ENCODE measurements around the gene LRIT2. TPM values are rescaled to one million over a fixed set of nuclear protein-coding genes. Genes with fewer than 3 reads are reported as not detected.
"Not testable (repeated sequence)": the region's sequence is repeated elsewhere in the genome, so short reads cannot be mapped to it uniquely, and the experiment has no call there.

The LRIT2 gene
- total RNA-seq, 3 donors from 2014 or later, result not detected

- DNase-seq (no peak), ATAC-seq (no peak)
- Mint-ChIP-seq H3K36me3 (ENCODE audit: insufficient read depth) (no peaks in the 10 kb centered on the region), H3K9me3 (no peaks in the 10 kb centered on the region), H3K4me1 (ENCODE audit: low read depth) (peaks cover 20% of the 10 kb centered on the region), H3K4me3 (peak overlapping the region; percentile 40), H3K27me3 (ENCODE audit: low read depth) (peaks cover 34% of the 10 kb centered on the region)
Measured at GRCh38 chr10:84193846-84194423, 31.4 kb downstream of the LRIT2 start.

- Mint-ChIP-seq H3K9me3 (no peaks in the 10 kb centered on the region), H3K27me3 (ENCODE audit: low read depth) (peaks cover 31% of the 10 kb centered on the region), H3K4me1 (ENCODE audit: low read depth) (peaks cover 20% of the 10 kb centered on the region), H3K4me3 (no peak overlapping the region), H3K36me3 (ENCODE audit: insufficient read depth) (no peaks in the 10 kb centered on the region)
- DNase-seq (no peak), ATAC-seq (no peak)
Measured at GRCh38 chr10:84193327-84193726, 32.0 kb downstream of the LRIT2 start.

- ATAC-seq (no peak), DNase-seq (no peak)
- Mint-ChIP-seq H3K4me1 (ENCODE audit: low read depth) (peaks cover 19% of the 10 kb centered on the region), H3K9me3 (no peaks in the 10 kb centered on the region), H3K27me3 (ENCODE audit: low read depth) (peaks cover 20% of the 10 kb centered on the region), H3K36me3 (ENCODE audit: insufficient read depth) (no peaks in the 10 kb centered on the region), H3K4me3 (no peak overlapping the region)
Measured at GRCh38 chr10:84191106-84191505, 34.2 kb downstream of the LRIT2 start.

DNA sequence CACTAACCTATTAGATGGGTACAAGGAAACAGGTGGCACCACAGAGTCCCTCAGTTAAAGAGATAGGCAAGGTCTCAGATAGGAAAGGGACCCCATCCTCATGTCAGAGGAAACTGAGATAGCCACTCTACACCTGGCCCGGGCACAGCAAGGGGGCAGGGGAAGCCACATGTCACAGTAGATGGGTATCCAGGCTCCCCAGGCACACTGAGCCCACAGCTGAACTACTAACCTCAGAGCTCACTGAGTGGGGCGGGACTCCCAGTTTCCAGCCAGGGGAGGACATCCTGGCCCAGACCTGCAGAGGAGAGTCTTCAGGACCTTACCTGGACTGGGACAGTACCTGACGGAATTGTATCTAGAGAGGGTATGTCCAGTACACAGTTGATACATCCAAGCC, 34.7 kb downstream of the LRIT2 start:
- Mint-ChIP-seq H3K36me3 (ENCODE audit: insufficient read depth) (no peaks in the 10 kb centered on the region), H3K4me1 (ENCODE audit: low read depth) (peaks cover 17% of the 10 kb centered on the region), H3K9me3 (no peaks in the 10 kb centered on the region), H3K4me3 (no peak overlapping the region), H3K27me3 (ENCODE audit: low read depth) (peaks cover 15% of the 10 kb centered on the region)
- DNase-seq (no peak), ATAC-seq (no peak)

DNA sequence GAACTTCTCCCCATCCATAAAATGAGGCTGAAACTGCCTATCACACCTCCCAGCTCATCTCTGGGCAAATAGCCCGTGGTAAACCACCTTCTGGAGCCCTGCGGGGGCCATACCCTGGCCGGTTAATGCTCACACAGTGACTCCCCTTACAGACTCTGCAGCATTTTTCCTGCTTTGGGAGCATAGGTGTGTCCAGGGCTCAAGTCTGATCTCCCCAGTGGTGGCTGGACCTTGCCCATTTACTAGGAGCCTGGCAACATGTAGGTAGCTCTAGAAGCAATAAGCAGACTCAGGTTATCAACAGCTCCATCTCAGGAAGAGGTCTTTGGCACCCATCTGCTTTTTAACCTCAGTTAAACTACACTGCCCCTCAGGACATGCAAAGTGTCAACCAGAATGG, 36.5 kb downstream of the LRIT2 start:
- peaks cover 5% of the 10 kb centered on the region for H3K27me3 Mint-ChIP-seq (ENCODE audit: low read depth)
- DNase-seq (no peak), ATAC-seq (no peak)
- H3K36me3 Mint-ChIP-seq (ENCODE audit: insufficient read depth), result no peaks in the 10 kb centered on the region
- H3K9me3 Mint-ChIP-seq, result no peaks in the 10 kb centered on the region
- H3K4me3 Mint-ChIP-seq, result no peak overlapping the region
- peaks cover 12% of the 10 kb centered on the region for H3K4me1 Mint-ChIP-seq (ENCODE audit: low read depth)

DNA sequence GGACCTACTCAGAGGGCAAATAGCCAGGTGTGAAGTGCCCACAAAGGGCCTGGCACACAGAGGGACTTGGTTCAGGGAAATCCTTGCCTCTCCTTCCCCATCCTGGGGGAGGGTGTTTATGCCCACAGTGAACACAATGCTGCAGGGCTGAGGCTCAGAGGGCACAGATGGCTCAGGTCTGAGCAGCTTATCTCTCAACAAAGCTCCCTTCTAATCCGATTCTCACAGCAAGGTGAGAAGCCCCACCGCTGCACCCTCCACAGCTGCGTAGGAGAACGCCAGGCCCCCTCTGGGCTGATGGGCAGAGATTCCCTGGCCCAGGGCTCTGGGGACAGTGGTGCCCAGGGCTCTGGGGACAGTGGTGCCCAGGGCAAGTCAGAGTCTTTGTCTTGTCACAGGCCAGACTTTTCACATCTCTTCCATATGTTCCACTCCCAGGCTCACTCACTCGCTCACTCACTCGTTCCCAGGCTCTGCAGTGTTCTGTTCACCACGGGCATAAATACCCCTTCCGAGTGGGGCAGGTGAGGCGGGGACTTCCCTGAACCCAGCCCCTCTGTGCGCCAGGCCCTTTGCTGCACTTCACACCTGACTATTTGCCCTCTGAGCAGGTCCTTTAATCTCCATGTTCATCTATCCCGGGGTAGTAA, 39.7 kb downstream of the LRIT2 start:
- Mint-ChIP-seq H3K27me3 (ENCODE audit: low read depth) (no peaks in the 10 kb centered on the region), H3K9me3 (no peaks in the 10 kb centered on the region), H3K4me1 (ENCODE audit: low read depth) (peaks cover 4% of the 10 kb centered on the region), H3K4me3 (no peak overlapping the region), H3K36me3 (ENCODE audit: insufficient read depth) (no peaks in the 10 kb centered on the region)
- ATAC-seq (no peak), DNase-seq (no peak)

DNA sequence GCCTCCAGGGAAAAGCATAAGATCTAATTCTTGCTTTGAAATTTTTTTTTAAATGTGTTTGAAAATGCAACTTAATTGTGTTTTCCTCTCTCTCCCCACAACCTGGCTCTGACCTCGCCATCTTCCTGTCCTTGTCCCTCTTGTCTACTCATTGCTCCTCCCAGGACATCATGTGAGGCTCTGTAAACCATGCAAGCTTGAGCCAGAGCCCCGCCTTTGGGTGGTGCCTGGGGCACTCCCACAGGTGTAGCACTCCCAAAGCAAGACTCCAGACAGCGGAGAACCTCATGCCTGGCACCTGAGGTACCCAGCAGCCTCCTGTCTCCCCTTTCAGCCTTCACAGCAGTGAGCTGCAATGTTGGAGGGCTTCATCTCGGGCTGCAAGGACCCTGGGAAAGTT, 40.8 kb downstream of the LRIT2 start:
- ATAC-seq (no peak), DNase-seq (no peak)
- H3K36me3 Mint-ChIP-seq (ENCODE audit: insufficient read depth), result no peaks in the 10 kb centered on the region
- H3K9me3 Mint-ChIP-seq, result no peaks in the 10 kb centered on the region
- H3K4me3 Mint-ChIP-seq, result no peak overlapping the region
- no peaks in the 10 kb centered on the region for H3K4me1 Mint-ChIP-seq (ENCODE audit: low read depth)
- H3K27me3 Mint-ChIP-seq (ENCODE audit: low read depth), result no peaks in the 10 kb centered on the region

DNA sequence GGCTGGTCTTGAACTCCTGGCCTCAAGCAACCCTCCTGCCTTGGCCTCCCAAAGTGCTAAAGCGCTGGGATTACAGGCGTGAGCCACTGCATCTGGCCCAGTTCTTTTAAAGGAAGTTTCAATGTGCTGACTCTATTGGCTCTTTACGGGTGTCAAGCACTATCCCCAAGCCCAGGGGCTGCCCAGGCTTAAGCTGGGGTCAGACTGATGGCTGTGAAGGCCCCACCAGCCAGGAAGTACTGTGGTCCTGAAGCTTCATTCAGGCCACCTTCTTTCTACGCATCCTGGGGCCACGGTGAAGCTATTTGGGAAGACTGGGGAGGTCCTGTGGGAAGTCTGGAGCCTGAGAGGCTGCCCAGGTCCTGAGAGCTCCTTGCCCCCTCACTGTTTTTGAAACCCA, 43.7 kb downstream of the LRIT2 start:
- Mint-ChIP-seq H3K4me1 (ENCODE audit: low read depth) (peaks cover 5% of the 10 kb centered on the region), H3K36me3 (ENCODE audit: insufficient read depth) (no peaks in the 10 kb centered on the region), H3K9me3 (no peaks in the 10 kb centered on the region), H3K27me3 (ENCODE audit: low read depth) (no peaks in the 10 kb centered on the region), H3K4me3 (no peak overlapping the region)
- ATAC-seq (no peak), DNase-seq (no peak)

GRCh38 chr10:84180386-84180785, 45.0 kb downstream of the LRIT2 start:
- DNase-seq; H3K36me3 Mint-ChIP-seq (ENCODE audit: insufficient read depth); H3K27me3 Mint-ChIP-seq (ENCODE audit: low read depth); ATAC-seq; H3K9me3 Mint-ChIP-seq; H3K4me3 Mint-ChIP-seq: not testable (repeated sequence)
- peaks cover 10% of the 10 kb centered on the region for H3K4me1 Mint-ChIP-seq (ENCODE audit: low read depth)

DNA sequence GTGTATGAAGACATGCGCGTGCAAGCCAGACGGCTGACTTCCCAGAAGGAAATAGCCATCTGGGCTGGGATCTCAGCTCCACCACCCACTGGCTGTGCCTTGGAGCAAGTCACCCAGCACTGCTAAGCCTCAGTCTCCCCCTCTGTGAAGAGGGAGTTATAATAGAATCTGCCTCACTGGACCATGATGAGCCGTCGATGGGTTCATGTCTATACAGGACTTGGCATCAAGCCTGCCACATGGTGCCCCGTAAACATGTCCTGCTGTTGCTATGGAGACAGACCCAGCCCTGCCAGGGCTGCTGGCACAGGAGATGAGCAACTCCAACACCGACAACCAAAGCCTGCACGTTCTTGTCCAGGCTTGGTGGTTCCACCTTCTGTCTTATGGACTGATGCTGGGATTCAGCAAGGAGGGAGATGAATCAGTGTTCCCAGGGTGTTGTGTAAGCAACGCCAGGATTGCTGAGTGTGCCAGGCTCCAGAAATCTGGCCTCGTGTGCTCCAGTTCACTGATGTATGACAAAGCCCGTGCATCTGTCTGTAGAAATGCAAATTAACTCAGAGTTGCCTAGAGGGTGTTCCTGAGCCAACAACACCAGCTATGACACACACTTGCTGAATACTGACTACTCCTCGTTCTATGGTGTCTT, 46.2 kb downstream of the LRIT2 start:
- Mint-ChIP-seq H3K4me1 (ENCODE audit: low read depth) (peaks cover 10% of the 10 kb centered on the region), H3K27me3 (ENCODE audit: low read depth) (no peaks in the 10 kb centered on the region), H3K4me3 (no peak overlapping the region), H3K9me3 (no peaks in the 10 kb centered on the region), H3K36me3 (ENCODE audit: insufficient read depth) (no peaks in the 10 kb centered on the region)
- peak; percentile 9 to 64 for ATAC-seq
- no peak for DNase-seq

- peaks cover 10% of the 10 kb centered on the region for H3K4me1 Mint-ChIP-seq (ENCODE audit: low read depth)
- no peak for DNase-seq
- no peak overlapping the region for H3K4me3 Mint-ChIP-seq
- ATAC-seq, result no peak
- H3K36me3 Mint-ChIP-seq (ENCODE audit: insufficient read depth), result no peaks in the 10 kb centered on the region
- H3K9me3 Mint-ChIP-seq, result no peaks in the 10 kb centered on the region
- no peaks in the 10 kb centered on the region for H3K27me3 Mint-ChIP-seq (ENCODE audit: low read depth)
Measured at GRCh38 chr10:84178160-84178609, 47.2 kb downstream of the LRIT2 start.

DNA sequence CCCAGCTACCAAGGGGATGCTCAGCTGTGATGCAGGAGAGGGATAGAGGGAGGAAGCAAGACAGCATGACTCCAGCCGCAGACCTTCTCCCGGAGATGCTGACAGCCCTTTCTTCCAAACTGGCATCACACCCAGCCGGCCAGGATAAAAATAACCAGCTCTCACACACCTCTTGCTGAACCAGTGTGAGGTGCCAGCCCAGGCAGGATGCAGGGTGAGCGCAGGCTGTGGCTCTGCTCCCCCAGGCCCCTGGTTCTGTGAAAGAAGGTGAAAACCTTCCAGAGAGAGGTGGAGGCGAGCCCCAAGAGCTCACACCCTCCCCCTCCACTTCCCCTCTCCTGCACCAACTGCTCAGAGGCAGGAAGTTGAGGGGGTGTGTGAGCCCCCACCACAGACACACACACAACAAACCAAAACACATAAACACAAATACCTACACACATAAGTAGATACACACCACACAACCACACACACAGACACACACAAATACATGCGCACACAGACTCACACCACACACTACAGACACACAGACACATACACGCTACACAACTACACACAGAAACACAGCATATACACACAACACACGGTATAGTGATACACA, 47.7 kb downstream of the LRIT2 start:
- Mint-ChIP-seq H3K9me3 (no peaks in the 10 kb centered on the region), H3K4me3 (no peak overlapping the region), H3K36me3 (ENCODE audit: insufficient read depth) (no peaks in the 10 kb centered on the region), H3K4me1 (ENCODE audit: low read depth) (peaks cover 10% of the 10 kb centered on the region), H3K27me3 (ENCODE audit: low read depth) (no peaks in the 10 kb centered on the region)
- DNase-seq (no peak), ATAC-seq (peak; percentile 62 to 74)

GRCh38 chr10:84176836-84177474, 48.4 kb downstream of the LRIT2 start:
- no peaks in the 10 kb centered on the region for H3K36me3 Mint-ChIP-seq (ENCODE audit: insufficient read depth)
- peak overlapping the region; percentile 6 for H3K4me3 Mint-ChIP-seq
- H3K9me3 Mint-ChIP-seq, result no peaks in the 10 kb centered on the region

DNA sequence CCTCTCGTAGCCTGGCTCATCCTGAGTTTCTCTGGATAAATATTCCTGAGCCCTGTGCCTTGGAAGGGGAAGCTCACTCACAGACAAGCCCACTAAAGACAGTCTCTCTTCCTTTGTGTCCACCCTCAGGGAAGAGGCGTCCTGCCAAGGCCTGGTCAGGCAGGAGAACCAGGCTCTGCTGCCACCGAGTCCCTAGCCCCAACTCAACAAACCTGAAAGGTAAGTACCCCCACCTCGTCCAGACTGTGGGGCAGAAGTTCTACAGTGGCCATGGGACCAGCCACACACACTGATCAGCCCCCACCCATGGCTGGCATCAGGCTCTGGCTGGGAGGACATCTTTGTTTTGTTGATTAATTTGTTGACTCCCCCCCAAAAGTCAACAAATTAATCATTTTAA, 49.0 kb downstream of the LRIT2 start:
- ATAC-seq (no peak), DNase-seq (no peak)
- Mint-ChIP-seq H3K4me1 (ENCODE audit: low read depth) (peaks cover 10% of the 10 kb centered on the region), H3K36me3 (ENCODE audit: insufficient read depth) (no peaks in the 10 kb centered on the region), H3K4me3 (peak overlapping the region; percentile 6), H3K9me3 (no peaks in the 10 kb centered on the region), H3K27me3 (ENCODE audit: low read depth) (no peaks in the 10 kb centered on the region)

More at GRCh38 chr10:84176836-84177474, 48.4 kb downstream of the LRIT2 start:
- ATAC-seq (peak; percentile 9 to 38), DNase-seq (no peak)
- H3K27me3 Mint-ChIP-seq (ENCODE audit: low read depth), result no peaks in the 10 kb centered on the region
- H3K4me1 Mint-ChIP-seq (ENCODE audit: low read depth), result peaks cover 10% of the 10 kb centered on the region

Measured in activated T-cell treated with anti-CD3 and anti-CD28 coated beads, Interleukin-2, amount 50 U/mL, for 4 hours (primary cell).